Body of pancreas (tissue), 4 donors: ENCODE measurements around the gene CD4. TPM values are rescaled to one million over a fixed set of nuclear protein-coding genes. Genes with fewer than 3 reads are reported as not detected.
A peak's percentile ranks its signal among the peaks of the same experiment; 100 is the strongest.
"Not testable (repeated sequence)": the region's sequence is repeated elsewhere in the genome, so short reads cannot be mapped to it uniquely, and the experiment has no call there.

Experiments
- ATAC-seq: fragments of 150-250 bp; one replicate; pipeline ENCODE4 v1.9.1; 2016
- DNase-seq, 4 donors: peaks; one replicate each; pipeline ENCODE4 v3.0.0-alpha.2; 2019
- H3K27ac ChIP-seq, 4 donors: fragments of 200-600 bp; sonication (generic); 1 replicate in 3 of 4; 2 replicates in 1 of 4; pipeline versions ENCODE4 v1.5.1 to v1.6.1; 2016 to 2019; ENCODE audit warnings: mild to moderate bottlenecking in 1 of 4, mixed read lengths in 1 of 4, moderate library complexity in 1 of 4
- H3K27me3 ChIP-seq, 2 donors: fragments of 200-600 bp; sonication (generic); one replicate each; pipeline ENCODE4 v1.6.0; 2016; ENCODE audit warnings: mild to moderate bottlenecking in 1 of 2
- H3K36me3 ChIP-seq, 2 donors: fragments of 200-600 bp; sonication (generic); replicated peaks in 1 of 2; 2 replicates each; pipeline ENCODE4 v1.5.1; 2016; ENCODE audit warnings: low read depth in 2 of 2; ENCODE audit not compliant: insufficient read depth in 1 of 2
- H3K4me1 ChIP-seq: fragments of 200-600 bp; sonication (generic); one replicate; pipeline ENCODE4 v1.6.0; 2016
- H3K4me3 ChIP-seq, 2 donors: fragments of 200-600 bp; sonication (generic); 1 replicate in 1 of 2; 2 replicates in 1 of 2; pipeline ENCODE4 v1.5.1; 2016 to 2019
- H3K9me3 ChIP-seq, 3 donors: fragments of 200-600 bp; sonication (generic); 1 replicate in 2 of 3; 2 replicates in 1 of 3; pipeline ENCODE4 v1.5.1; 2016
- CTCF ChIP-seq, 7 experiments: fragments of 450-650 bp in 4 of 7; fragments of 200-600 bp in 3 of 7; sonication (generic) in 3 of 7; IDR thresholded peaks; one replicate each; pipeline ENCODE4 v1.5.1; 2016 to 2019; ENCODE audit warnings: antibody characterized with exemption in 7 of 7
- POLR2A ChIP-seq, 3 donors: fragments of 450-650 bp; IDR thresholded peaks; one replicate each; pipeline ENCODE4 v1.6.1; 2016; ENCODE audit warnings: antibody characterized with exemption in 3 of 3, mild to moderate bottlenecking in 2 of 3
- WGBS, 2 donors: methylation state at CpG; one replicate each; pipeline ENCODE4 v1.1.5; 2017; 5-methylcytosine and 5-hydroxymethylcytosine counted together
- intact Hi-C: fragments of 100-400 bp; cut with DNase I; formaldehyde crosslinking; loops from one replicate; pipeline ENCODE4 v1.15.1; 2023
- total RNA-seq, 2 donors: library from RNA; depleted of rRNA; stranded (reverse); fragments of >200 nt; gene quantifications; one replicate each; pipeline ENCODE4 v1.1.0, GENCODE V29; 2016

CD4 gene
- 1 to 10 TPM; 3.0 to 5.2 TPM for total RNA-seq

- Histone ChIP-seq H3K27me3 (no peaks in the 10 kb centered on the region), H3K36me3 (no peaks in the 10 kb centered on the region), H3K9me3 (no peaks in the 10 kb centered on the region), H3K4me3 (no peak within 1 kb of the TSS), H3K27ac (peak within 1 kb of the TSS in 2 of 4 donors; percentile 8 to 44), H3K4me1 (no peaks in the 10 kb centered on the region)
- no peak for ATAC-seq
- intact Hi-C loops: no loop called here
- WGBS, 2 donors: 48 to 50% methylated on average over 17 to 18 of the region's 18 CpGs
- DNase-seq: peak in 2 of 4 donors; percentile 30 to 75
- TF ChIP-seq CTCF (IDR thresholded peaks at IDR 0.05) (no peak), POLR2A (IDR thresholded peaks at IDR 0.05) (peak in 2 of 3 donors; percentile 28 to 59)
These were observed at the start of gene CD4 for GRCh38 chr12:6788972-6789924. Gene CD4, plus strand, starts transcription at chr12:6789528. Its CDS starts 10,611 bp downstream, at chr12:6800139.

GRCh38 chr12:6742080-6742479, 47.2 kb upstream of the CD4 start:
- H3K9me3 ChIP-seq, H3K36me3 ChIP-seq, DNase-seq, H3K4me3 ChIP-seq, H3K27me3 ChIP-seq, ATAC-seq, H3K27ac ChIP-seq, H3K4me1 ChIP-seq, intact Hi-C loops: not testable (repeated sequence)
- WGBS, 2 donors: 80 to 86% methylated on average over 12 of the region's 12 CpGs

DNA sequence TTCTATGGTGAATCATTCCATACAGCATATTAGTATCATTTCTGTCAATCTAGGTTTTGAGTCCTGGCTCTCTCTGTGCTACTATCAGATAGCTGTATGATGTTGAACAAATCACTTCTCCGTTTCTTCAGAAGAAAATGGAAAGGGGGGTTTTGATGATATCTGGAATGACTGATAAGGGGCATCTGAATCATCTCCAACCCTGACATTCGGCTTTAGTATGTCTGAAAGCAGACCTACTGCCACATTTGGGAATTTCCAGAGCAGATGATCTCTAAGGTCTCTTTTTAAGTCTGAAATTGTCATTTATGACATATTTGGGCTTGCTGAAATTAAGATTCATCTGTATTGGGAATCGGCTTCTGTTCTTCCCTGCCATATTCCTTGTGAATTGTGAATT, 46.5 kb upstream of the CD4 start:
- Histone ChIP-seq H3K36me3 (peaks cover 0 to 8% of the 10 kb centered on the region in 2 donors), H3K4me3 (no peak overlapping the region), H3K9me3 (no peaks in the 10 kb centered on the region), H3K27me3 (no peaks in the 10 kb centered on the region), H3K4me1 (peaks cover 4% of the 10 kb centered on the region), H3K27ac (no peak overlapping the region)
- intact Hi-C loops: no loop called here
- ATAC-seq (no peak), DNase-seq (no peak)
- TF ChIP-seq CTCF (IDR thresholded peaks at IDR 0.05): no peak
- TF ChIP-seq POLR2A (IDR thresholded peaks at IDR 0.05): no peak
- WGBS, 2 donors: 80 to 84% methylated on average over 3 of the region's 3 CpGs

- ATAC-seq: not testable (repeated sequence)
- H3K36me3 ChIP-seq: peaks cover 0 to 12% of the 10 kb centered on the region in 2 donors
- 26 to 42% methylated on average over 7 of the region's 7 CpGs for WGBS, 2 donors
These were observed 46.0 kb upstream of the CD4 start for GRCh38 chr12:6743300-6743699.

GRCh38 chr12:6745741-6746525, 43.4 kb upstream of the CD4 start:
- 61 to 80% methylated on average over 12 to 13 of the region's 13 CpGs for WGBS, 2 donors
- peak overlapping the region in 2 of 4 donors; percentile 37 to 46 for H3K27ac ChIP-seq
- DNase-seq (peak in 1 of 4 donors; percentile 29), ATAC-seq (no peak)
- TF ChIP-seq POLR2A (IDR thresholded peaks at IDR 0.05) (no peak), CTCF (IDR thresholded peaks at IDR 0.05) (no peak)
- peaks cover 4% of the 10 kb centered on the region for H3K4me1 ChIP-seq
- H3K9me3 ChIP-seq: no peaks in the 10 kb centered on the region
- peaks cover 19 to 31% of the 10 kb centered on the region in 2 donors for H3K36me3 ChIP-seq
- H3K27me3 ChIP-seq: no peaks in the 10 kb centered on the region
- no peak overlapping the region for H3K4me3 ChIP-seq
- intact Hi-C loops: loop anchor here (5.0 kb wide), 1 partner anchor 91 kb away; no protein-coding TSS in a partner anchor

More at GRCh38 chr12:6743300-6743699, 46.0 kb upstream of the CD4 start:
- H3K4me3 ChIP-seq, intact Hi-C loops, DNase-seq, H3K27ac ChIP-seq, H3K4me1 ChIP-seq, H3K9me3 ChIP-seq, H3K27me3 ChIP-seq: not testable (repeated sequence)
